ENCODE measurements around the gene ACOXL.

- TF ChIP-seq CTCF (IDR thresholded peaks at IDR 0.05 in 2 of 3, conservative IDR thresholded peaks at IDR 0.05 in 1 of 3; ENCODE audit: control insufficient read depth in 2 of 3, extremely low read depth in 1 of 3, insufficient read depth in 1 of 3, low read depth in 3 of 3, low read length in 3 of 3) = no peak
- TF ChIP-seq RFX5 (IDR thresholded peaks at IDR 0.05; ENCODE audit: low read depth, low read length) = no peak
- TF ChIP-seq SMAD1 (IDR thresholded peaks at IDR 0.05; ENCODE audit: low read depth, partially characterized antibody) = no peak
- no peak for TF ChIP-seq REST (IDR thresholded peaks at IDR 0.05; ENCODE audit: low read depth, low read length)
- TF ChIP-seq POLR2A (IDR thresholded peaks at IDR 0.05; ENCODE audit: low read depth, low read length) = no peak
- no peak for TF ChIP-seq RELB (IDR thresholded peaks at IDR 0.05; ENCODE audit: low read depth)
- TF ChIP-seq TARDBP (IDR thresholded peaks at IDR 0.05; ENCODE audit: borderline replicate concordance) = no peak
- no peak for TF ChIP-seq POU2F2 (IDR thresholded peaks at IDR 0.05; ENCODE audit: borderline replicate concordance, low read depth, low read length)
- TF ChIP-seq CBX5 (IDR thresholded peaks at IDR 0.05; ENCODE audit: low read depth) = no peak
- no peak for TF ChIP-seq LARP7 (IDR thresholded peaks at IDR 0.05)
Observed at GRCh38 chr2:110712737-110713136, 19.6 kb upstream of the ACOXL start.

Measured in GM12878 (cell line).